Erythroblast (primary cell): Measurements from ENCODE around the gene CHD5.

Experiments used
- GATA1 ChIP-seq: IDR thresholded peaks from 2 replicates; pipeline ENCODE4 v1.6.1; 2011; ENCODE audit warnings: low read depth, mild to moderate bottlenecking, control low read depth, low read length, moderate library complexity
- POLR2A ChIP-seq: IDR thresholded peaks from 2 replicates; pipeline ENCODE4 v1.6.1; 2011; ENCODE audit warnings: mild to moderate bottlenecking, low read length

DNA sequence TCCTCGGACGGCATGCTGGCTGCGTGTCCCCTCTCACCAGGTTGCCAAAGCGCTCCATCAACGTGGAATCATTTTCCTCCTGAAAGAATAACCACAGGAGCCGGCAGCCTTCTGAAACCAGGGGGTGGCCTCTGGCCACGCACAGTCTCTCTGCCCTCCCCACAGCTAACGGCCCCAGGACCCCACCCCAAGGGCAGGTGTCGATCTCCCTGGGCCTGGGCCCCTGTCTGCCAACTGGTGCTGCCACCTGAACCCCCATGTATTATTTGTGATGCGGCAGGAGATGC, 88.4 kb downstream of the CHD5 start:
- TF ChIP-seq POLR2A = no peak
- TF ChIP-seq GATA1 = no peak
